Uterine smooth muscle cell (primary cell): ENCODE measurements around the gene PPP2R3B. TPM values are rescaled to one million over a fixed set of nuclear protein-coding genes. Genes with fewer than 3 reads are reported as not detected.

ENCODE experiments used
- total RNA-seq: library from RNA; depleted of rRNA; stranded (reverse); fragments of >200 nt; gene quantifications from 2 replicates; pipeline ENCODE4 v1.2.3, GENCODE V29; 2014

Gene PPP2R3B
- 22.7 and 25.2 TPM in 2 replicates for total RNA-seq

DNA sequence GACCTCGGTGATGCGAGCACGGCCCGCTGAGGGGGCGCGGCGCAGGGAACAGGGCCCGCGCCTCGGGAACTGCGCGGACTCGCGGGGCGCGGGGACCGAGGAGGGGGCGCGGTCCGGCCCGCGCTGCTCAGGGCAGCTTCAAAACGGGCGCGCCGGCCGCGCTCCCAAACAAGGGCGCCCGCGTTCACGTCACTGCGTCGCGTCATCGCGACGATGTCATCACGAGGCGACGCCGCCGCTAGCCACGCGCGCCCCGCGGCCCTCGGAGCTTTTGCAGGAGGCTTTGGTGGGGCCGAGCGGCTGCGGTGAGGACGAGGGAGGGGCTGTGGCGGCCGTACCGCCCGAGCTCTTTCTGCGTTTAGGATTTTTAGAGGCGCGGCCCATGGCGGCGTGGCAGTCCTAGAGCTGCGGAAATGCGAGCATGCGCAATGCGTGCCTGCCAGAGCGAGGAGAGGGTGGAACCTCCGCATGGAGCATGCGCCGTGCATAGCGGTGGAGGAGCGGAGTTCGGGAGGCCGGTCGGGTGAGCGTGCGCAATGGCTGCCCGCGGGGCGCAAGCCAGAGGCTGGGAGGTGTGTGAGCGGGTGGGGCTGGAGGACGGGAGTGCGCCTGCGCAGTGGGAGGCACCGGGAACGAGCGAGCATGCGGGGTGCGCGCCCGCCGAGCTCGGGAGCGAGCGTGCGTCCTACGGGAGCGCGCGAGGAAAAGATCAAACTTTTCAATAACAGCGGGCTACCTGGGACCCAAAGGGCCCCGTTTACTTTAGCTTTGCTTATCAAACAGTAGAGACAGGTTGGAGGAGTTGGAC, at the start of gene PPP2R3B:
Gene PPP2R3B, minus strand, starts transcription at position 140 of the 808 bp plus-strand sequence. CDS start 216 bp downstream, outside the sequence.

GRCh38 chrX:318739-319578, 67.7 kb downstream of the PPP2R3B start, which contains the start of gene GTPBP6:
GTPBP6 (minus strand) TSS chrX:318796; CDS start chrX:318787, 9 bp downstream.

Other genes starting within 250 kb of the PPP2R3B start
- 23.6 and 43.6 TPM in 2 replicates for gene PLCXD1, start 105.5 kb downstream of the PPP2R3B start, total RNA-seq
- gene GTPBP6, start 68.1 kb downstream of the PPP2R3B start, total RNA-seq: 49.6 and 51.8 TPM in 2 replicates
- not detected in 2 replicates for gene SHOX, start 243.9 kb upstream of the PPP2R3B start, total RNA-seq